Epithelial cell of proximal tubule (primary cell): Measurements from ENCODE around the gene ASTN2. TPM values are rescaled to one million over a fixed set of nuclear protein-coding genes. Genes with fewer than 3 reads are reported as not detected.
"Not testable (repeated sequence)": the region's sequence is repeated elsewhere in the genome, so short reads cannot be mapped to it uniquely, and the experiment has no call there.

Experiments
- DNase-seq: peaks from one replicate; pipeline ENCODE4 v3.0.0-alpha.2; 2011; ENCODE audit warnings: low read depth
- H3K4me3 ChIP-seq: 2 replicates; pipeline ENCODE4 v1.5.1; 2011; ENCODE audit warnings: low read depth, mild to moderate bottlenecking, low read length
- total RNA-seq: library from RNA; depleted of rRNA; stranded (reverse); fragments of >200 nt; gene quantifications from 2 replicates; pipeline ENCODE4 v1.2.3, GENCODE V29; 2015
- TF ChIP-seq, protein P1 (sequence below): conservative IDR thresholded peaks from 2 replicates; pipeline ENCODE4 v1.5.1; 2012; ENCODE audit warnings: low read depth, mild to moderate bottlenecking, low read length

ASTN2 gene
- total RNA-seq, 1 donor from 2014 or later = 4.4 TPM

DNA sequence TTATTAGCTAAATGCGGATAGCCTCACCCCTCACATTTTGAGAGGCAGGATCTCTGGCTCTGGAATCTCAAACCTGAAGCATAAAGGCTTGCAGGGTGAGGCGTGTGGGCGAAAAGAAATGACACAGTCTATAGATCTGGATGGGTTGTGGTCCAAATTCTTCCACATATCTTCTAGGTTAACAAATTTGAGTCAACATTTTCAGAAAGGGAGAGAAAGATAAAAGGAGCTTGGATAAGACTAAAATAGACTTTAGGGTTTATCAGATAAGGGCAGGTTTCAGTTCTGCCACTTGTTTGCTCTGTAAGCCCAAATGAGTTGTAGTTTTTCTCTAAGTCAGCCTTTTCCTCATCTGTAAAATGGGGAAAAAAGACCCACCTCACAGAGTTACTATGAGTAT, 506.9 kb downstream of the ASTN2 start:
- no peak for DNase-seq
- H3K4me3 ChIP-seq = no peak overlapping the region
- TF ChIP-seq, protein P1, sequence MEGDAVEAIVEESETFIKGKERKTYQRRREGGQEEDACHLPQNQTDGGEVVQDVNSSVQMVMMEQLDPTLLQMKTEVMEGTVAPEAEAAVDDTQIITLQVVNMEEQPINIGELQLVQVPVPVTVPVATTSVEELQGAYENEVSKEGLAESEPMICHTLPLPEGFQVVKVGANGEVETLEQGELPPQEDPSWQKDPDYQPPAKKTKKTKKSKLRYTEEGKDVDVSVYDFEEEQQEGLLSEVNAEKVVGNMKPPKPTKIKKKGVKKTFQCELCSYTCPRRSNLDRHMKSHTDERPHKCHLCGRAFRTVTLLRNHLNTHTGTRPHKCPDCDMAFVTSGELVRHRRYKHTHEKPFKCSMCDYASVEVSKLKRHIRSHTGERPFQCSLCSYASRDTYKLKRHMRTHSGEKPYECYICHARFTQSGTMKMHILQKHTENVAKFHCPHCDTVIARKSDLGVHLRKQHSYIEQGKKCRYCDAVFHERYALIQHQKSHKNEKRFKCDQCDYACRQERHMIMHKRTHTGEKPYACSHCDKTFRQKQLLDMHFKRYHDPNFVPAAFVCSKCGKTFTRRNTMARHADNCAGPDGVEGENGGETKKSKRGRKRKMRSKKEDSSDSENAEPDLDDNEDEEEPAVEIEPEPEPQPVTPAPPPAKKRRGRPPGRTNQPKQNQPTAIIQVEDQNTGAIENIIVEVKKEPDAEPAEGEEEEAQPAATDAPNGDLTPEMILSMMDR = no peak

DNA sequence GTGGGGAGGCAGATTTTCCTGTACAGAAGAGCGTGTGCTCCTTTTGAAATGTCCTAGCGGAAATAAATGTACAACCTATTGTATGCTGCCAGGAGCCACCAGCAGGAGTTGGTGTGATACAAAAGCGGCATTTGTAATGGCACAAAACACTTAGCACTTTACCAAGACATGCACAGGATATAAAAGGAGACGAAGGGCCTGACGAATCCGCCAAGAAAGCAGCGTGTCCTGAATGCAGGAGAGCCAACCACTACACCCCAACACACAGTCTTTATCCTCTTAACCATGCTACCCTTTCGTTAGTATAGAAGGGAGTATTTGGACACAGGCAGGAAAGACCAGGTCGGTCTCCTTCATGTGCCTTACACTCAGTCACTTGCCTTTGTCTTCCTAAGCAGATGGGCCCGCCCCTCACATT, 509.7 kb downstream of the ASTN2 start:
- TF ChIP-seq, protein P1 = no peak
- no peak for DNase-seq

DNA sequence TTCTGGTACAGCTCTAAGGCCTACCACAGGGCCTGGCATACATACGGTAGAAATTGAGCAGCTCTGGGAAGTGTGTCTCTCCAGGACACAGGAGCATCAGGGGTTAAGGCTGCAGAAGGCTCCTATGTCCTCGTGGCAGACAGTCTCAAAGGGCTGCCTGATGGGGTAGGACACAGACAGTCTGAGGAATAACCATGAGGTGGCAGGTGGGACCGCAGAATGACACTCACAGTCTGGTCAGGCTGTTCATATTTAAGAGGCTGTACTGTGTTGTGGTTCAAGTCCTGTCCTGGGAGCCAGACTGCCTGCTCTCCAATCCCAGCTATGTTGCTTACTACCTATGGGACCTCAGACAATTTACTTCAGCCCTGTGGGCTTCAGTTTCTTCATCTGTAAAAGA, 510.7 kb downstream of the ASTN2 start:
- no peak overlapping the region for H3K4me3 ChIP-seq
- no peak for DNase-seq
- TF ChIP-seq, protein P1 = no peak

More for the DNA sequence above, 509.7 kb downstream of the ASTN2 start:
- H3K4me3 ChIP-seq = no peak overlapping the region

DNA sequence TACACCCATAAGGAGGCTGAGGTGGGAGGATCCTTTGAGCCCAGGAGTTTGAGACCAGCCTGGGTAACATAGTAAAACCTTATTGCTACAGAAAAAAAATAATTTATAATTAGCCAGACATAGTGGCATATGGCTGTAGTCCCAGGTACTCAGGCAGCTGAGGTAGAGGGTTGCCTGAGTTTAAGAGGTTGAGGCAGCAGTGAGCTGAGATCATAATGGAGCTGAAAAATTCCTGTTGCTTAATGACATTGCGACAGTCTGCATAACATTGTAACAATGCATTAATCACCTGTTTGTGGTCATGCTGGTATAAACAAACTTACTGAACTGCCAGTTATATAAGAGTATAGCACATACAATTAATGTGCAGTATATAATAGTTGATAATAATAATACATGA, 513.6 kb downstream of the ASTN2 start:
- no peak overlapping the region for H3K4me3 ChIP-seq
- DNase-seq = peak; percentile 80
- TF ChIP-seq, protein P1 = no peak

DNA sequence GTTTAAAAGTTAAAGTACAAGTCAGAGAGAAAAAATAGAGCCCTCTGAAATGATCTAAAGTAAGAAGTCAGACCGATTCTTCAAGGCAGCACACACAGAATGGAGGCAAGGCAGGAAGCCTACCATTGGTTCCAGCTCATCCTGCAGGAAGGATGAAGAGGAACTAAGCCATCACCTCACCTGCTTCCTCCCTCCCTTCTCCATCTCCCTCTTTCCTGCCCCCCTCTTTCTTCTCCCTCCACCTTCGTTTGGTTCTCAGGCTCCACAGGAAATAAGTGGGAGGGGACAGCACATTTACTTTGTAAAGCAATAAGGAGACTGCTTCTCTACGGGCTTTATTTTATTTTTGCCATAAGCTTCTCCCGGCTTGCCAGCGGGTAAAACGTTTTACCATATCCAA, 514.3 kb downstream of the ASTN2 start:
- TF ChIP-seq, protein P1 = no peak
- no peak overlapping the region for H3K4me3 ChIP-seq
- no peak for DNase-seq

DNA sequence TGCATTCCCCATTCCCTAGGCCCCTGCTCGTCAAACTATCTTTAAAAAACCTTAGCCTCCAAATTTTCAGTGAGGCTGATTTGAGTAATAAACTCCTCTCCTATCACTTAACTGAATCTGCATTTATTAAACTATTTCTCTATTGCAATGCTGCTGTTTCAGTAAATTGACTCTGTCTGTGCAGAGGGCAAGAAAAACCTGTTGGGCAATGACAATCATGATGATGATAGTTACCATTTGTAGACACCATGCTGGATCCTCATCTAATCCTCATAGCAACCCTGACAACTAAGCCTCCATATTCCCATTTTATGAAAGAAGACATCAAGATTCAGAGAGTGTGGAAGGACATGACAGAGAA, 514.9 kb downstream of the ASTN2 start:
- DNase-seq = no peak
- TF ChIP-seq, protein P1 = no peak
- H3K4me3 ChIP-seq = no peak overlapping the region

DNA sequence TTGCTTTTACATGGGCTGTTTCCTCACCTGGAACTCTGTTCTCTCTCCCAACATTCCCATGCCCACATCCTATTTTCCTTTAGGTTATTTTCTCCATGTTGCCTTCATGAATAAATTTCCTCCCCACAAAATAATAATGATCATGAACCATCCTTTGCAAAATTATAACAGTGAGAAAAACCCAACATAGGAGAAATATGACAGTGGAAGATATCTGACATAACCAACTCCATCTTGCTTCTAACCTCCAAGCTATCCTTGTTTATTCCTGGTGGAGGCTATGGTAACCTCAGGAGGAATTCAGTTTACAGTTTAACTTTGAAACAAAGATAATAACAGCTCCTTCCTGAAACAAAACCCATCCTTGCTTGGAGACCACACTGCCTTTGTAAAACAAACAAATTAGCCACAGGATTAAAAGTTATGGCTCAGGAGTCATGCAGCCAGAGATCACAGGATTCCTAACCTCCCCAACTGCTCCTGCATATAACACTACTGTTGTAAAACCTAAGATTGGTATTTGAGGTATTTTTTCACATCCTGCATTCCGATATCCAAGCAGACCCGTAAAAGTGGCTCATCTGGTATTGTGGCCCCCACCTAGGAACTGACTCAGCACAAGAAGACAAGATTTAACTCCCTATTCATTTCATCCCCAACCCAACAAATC, 515.4 kb downstream of the ASTN2 start:
- no peak overlapping the region for H3K4me3 ChIP-seq
- peak; percentile 79 for DNase-seq
- TF ChIP-seq, protein P1 = no peak

DNA sequence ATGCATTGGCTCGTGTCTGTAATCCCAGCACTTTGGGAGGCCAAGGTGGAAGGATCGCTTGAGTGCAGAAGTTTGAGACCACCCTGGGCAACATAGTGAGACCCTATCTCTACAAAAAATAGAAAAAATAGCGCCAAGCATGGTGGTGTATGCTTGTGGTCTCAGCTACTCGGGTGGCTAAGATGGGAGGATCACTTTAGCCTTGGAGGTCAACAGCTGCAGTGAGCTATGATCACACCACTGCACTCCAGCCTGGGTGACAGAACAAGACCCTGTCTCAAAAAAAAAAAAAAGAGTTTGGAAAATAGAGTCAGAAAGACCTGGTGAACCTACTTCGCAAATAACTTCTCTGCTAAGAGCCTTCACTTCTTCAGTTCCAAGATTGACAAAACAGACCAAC, 516.7 kb downstream of the ASTN2 start:
- not testable (repeated sequence) for DNase-seq, H3K4me3 ChIP-seq
